ENCODE data around the gene BAK1.

The BAK1 gene

DNA sequence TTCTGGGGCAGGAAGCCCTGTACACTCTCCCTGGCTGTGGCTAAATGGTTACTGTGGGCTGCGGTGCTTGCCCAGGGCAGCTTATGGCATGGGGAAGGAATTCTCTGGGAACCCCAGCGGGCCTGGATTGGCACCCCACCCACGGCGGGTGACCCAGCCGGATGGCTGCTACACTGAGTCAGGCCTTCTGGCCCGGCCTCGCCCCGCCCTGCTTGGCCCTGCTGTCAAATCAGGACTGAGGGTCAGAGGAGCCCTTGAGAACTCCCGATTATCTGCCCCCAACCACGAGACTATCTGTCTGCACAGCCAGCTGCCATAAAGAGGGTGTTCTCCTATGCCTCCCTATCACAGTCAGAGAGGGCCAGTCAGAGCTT, 33.7 kb upstream of the BAK1 start:
- DNase-seq (ENCODE audit: insufficient read length, low spot score) (no peak), FAIRE-seq (no peak)
- TF ChIP-seq, protein P1, sequence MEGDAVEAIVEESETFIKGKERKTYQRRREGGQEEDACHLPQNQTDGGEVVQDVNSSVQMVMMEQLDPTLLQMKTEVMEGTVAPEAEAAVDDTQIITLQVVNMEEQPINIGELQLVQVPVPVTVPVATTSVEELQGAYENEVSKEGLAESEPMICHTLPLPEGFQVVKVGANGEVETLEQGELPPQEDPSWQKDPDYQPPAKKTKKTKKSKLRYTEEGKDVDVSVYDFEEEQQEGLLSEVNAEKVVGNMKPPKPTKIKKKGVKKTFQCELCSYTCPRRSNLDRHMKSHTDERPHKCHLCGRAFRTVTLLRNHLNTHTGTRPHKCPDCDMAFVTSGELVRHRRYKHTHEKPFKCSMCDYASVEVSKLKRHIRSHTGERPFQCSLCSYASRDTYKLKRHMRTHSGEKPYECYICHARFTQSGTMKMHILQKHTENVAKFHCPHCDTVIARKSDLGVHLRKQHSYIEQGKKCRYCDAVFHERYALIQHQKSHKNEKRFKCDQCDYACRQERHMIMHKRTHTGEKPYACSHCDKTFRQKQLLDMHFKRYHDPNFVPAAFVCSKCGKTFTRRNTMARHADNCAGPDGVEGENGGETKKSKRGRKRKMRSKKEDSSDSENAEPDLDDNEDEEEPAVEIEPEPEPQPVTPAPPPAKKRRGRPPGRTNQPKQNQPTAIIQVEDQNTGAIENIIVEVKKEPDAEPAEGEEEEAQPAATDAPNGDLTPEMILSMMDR (IDR thresholded peaks at IDR 0.05; ENCODE audit: insufficient read depth, missing control alignments): no peak

DNA sequence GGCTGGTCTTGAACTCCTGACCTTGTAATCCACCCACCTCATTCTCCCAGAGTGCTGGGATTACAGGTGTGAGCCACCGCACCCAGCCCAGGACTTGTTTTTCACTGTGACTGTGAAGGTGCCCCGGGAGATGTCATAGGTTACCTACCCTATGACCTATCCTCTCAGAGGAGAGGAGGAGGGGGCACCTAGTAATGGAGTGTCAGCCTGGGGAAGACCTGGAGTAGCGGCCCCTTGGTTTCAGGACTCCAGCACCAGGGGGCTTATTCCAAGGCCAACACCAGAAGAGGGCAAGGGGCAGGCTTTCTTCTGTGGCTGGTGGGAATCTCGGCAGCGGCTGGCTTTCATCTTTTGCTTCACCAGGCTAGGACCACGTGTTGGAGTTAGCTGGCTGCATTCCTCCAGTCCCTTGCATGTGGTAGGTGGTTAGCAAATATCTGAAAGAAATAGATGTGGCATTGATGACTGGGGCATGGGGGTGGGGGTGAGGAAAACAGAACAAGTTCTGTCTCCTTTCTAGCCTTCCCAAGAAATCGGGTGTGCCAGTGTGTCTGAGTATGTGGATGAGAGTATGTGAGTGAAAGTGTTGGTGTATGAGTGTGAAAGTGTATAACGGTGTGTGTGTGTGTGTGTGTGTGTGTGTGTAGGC, 33.2 kb upstream of the BAK1 start:
- DNase-seq (ENCODE audit: insufficient read length, low spot score) (no peak), FAIRE-seq (no peak)
- TF ChIP-seq, protein P1 (IDR thresholded peaks at IDR 0.05; ENCODE audit: insufficient read depth, missing control alignments): no peak

DNA sequence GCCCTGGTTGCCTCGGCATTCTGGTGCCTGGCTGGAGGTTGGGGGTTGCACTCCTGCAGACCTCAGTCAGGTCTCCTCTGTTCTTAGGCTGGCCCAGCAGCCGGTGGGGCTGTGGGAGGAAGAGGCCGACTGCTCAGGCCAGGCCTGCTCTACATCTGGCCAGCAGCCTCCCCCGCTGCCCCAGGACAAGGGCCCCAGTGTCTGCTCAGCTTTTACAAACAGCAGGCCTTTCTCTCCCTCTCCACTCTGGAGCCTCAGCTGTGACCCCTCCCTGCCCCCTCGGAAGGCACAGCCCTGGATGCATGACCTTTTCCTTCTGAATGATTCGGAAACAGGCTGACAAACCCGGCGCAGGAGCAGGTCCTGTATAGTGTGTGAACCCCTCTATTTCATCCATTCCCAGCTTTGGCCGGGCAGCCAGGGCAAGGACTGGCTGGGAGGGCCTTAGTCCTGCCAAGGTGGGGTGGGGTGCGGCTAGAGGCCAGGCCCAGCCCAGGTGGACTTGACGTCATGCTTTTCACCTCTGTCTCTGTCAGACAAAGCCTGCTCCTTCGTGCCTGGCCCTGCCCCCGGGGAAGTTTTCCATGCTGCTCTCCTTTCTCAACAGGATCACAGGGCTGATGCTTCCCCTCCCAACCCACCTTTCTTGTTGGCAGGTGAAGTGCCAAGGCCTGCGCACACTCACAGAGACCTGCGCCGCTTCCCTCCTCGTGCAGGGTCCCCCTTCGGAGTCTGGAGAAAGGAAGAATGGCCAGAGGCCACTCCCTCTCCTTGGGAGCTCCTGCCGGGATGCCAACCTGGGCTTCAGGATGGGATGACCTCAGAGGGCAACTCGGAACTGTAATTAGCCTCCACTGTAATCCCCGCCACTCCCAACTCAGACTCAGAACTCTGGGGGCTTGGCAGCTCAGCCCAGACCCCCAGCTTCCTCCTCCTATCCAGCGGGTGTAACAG, 31.0 kb upstream of the BAK1 start:
- no peak for FAIRE-seq
- no peak for DNase-seq (ENCODE audit: insufficient read length, low spot score)
- TF ChIP-seq, protein P1 (IDR thresholded peaks at IDR 0.05; ENCODE audit: insufficient read depth, missing control alignments): no peak

GRCh38 chr6:33610067-33610466, 30.0 kb upstream of the BAK1 start:
- DNase-seq (ENCODE audit: insufficient read length, low spot score) (no peak), FAIRE-seq (no peak)
- TF ChIP-seq, protein P1 (IDR thresholded peaks at IDR 0.05; ENCODE audit: insufficient read depth, missing control alignments): no peak

GRCh38 chr6:33609528-33609927, 29.5 kb upstream of the BAK1 start:
- DNase-seq (ENCODE audit: insufficient read length, low spot score): no peak
- TF ChIP-seq, protein P1 (IDR thresholded peaks at IDR 0.05; ENCODE audit: insufficient read depth, missing control alignments): no peak

DNA sequence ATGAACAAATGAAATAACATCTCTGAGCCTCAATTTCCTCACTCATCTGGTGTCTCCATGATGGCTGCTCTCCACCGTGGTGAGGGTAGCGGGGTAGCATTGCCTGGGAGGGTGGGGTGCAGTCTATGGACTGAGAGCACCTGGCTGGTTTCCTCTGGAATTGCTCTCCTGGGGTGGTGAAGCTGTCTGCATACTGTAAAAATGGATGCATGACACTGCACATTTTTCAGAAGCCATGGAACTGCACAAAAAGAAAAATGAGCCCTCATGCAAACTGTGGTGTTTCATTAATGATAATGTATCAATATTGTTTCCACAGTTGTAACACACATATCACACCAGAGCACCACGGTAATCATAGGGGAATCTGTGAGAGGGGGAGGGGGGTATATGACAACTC, 28.9 kb upstream of the BAK1 start:
- no peak for FAIRE-seq
- TF ChIP-seq, protein P1 (IDR thresholded peaks at IDR 0.05; ENCODE audit: insufficient read depth, missing control alignments): no peak
- no peak for DNase-seq (ENCODE audit: insufficient read length, low spot score)

More at GRCh38 chr6:33609528-33609927, 29.5 kb upstream of the BAK1 start:
- no peak for FAIRE-seq

- FAIRE-seq (no peak), DNase-seq (ENCODE audit: insufficient read length, low spot score) (no peak)
- TF ChIP-seq, protein P1 (IDR thresholded peaks at IDR 0.05; ENCODE audit: insufficient read depth, missing control alignments): peak; percentile 9
Observed at GRCh38 chr6:33607784-33608161, 27.7 kb upstream of the BAK1 start.
